ENCODE measurements around the gene FAM118B. TPM values are rescaled to one million over a fixed set of nuclear protein-coding genes. Genes with fewer than 3 reads are reported as not detected.

FAM118B gene
- total RNA-seq, 1 donor from 2014 or later: 32.4 TPM

DNA sequence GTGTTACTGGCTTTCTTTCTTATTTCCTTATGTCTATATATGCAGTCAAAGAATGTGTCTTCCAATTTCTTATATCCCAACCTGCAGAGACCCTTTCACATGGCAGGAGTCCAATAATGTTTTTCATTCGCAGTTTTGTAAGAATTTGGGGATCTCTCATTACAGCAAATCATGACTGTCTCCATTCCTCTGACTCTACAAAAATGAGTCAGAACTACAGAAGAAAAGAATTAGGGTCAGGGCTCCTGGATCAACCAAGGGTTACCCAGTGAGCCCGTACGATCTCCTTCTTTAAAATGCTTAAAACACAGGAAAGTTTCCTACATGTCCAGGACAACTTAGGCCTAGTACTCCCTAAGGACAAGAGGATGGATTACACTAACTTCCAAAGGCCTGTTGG, 42.3 kb upstream of the FAM118B start:
- no peak for DNase-seq (ENCODE audit: low spot score, unreplicated experiment)
- Mint-ChIP-seq H3K27ac (no peak overlapping the region), H3K27me3 (peaks cover 3% of the 10 kb centered on the region), H3K4me1 (ENCODE audit: low read depth) (peaks cover 3% of the 10 kb centered on the region), H3K36me3 (ENCODE audit: insufficient read depth) (no peaks in the 10 kb centered on the region), H3K9me3 (ENCODE audit: low read depth) (no peaks in the 10 kb centered on the region), H3K4me3 (ENCODE audit: low read depth) (no peak overlapping the region)
- TF ChIP-seq, protein P1, sequence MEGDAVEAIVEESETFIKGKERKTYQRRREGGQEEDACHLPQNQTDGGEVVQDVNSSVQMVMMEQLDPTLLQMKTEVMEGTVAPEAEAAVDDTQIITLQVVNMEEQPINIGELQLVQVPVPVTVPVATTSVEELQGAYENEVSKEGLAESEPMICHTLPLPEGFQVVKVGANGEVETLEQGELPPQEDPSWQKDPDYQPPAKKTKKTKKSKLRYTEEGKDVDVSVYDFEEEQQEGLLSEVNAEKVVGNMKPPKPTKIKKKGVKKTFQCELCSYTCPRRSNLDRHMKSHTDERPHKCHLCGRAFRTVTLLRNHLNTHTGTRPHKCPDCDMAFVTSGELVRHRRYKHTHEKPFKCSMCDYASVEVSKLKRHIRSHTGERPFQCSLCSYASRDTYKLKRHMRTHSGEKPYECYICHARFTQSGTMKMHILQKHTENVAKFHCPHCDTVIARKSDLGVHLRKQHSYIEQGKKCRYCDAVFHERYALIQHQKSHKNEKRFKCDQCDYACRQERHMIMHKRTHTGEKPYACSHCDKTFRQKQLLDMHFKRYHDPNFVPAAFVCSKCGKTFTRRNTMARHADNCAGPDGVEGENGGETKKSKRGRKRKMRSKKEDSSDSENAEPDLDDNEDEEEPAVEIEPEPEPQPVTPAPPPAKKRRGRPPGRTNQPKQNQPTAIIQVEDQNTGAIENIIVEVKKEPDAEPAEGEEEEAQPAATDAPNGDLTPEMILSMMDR (IDR thresholded peaks at IDR 0.05; ENCODE audit: unreplicated experiment): no peak

- Mint-ChIP-seq H3K36me3 (ENCODE audit: insufficient read depth) (no peaks in the 10 kb centered on the region), H3K9me3 (ENCODE audit: low read depth) (no peaks in the 10 kb centered on the region), H3K27me3 (no peaks in the 10 kb centered on the region), H3K4me3 (ENCODE audit: low read depth) (no peak overlapping the region), H3K4me1 (ENCODE audit: low read depth) (no peaks in the 10 kb centered on the region), H3K27ac (no peak overlapping the region)
- no peak for DNase-seq (ENCODE audit: low spot score, unreplicated experiment)
- TF ChIP-seq, protein P1 (IDR thresholded peaks at IDR 0.05; ENCODE audit: unreplicated experiment): no peak
These were observed 39.0 kb upstream of the FAM118B start for GRCh38 chr11:126172596-126173038.

DNA sequence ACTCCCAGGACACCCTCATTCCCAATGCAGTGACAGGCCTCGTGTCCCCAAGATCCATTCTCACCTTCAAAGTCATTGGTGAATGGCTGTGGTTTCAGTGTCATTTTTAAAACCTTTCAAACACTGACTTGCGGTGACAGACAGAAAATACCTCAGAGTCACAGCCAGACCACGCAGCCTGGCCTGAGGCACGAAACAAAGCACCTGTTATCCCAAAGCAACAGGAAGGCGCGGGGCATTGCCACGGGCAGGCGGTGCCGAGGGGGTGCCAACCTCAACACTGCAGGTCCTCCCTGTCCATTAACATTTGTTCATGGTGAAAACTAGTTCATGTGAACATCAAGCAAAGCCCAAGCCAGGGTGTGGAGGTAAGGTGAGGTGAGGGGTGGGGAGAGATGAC, 38.3 kb upstream of the FAM118B start:
- no peaks in the 10 kb centered on the region for H3K27me3 Mint-ChIP-seq
- no peak overlapping the region for H3K27ac Mint-ChIP-seq
- no peaks in the 10 kb centered on the region for H3K36me3 Mint-ChIP-seq (ENCODE audit: insufficient read depth)

DNA sequence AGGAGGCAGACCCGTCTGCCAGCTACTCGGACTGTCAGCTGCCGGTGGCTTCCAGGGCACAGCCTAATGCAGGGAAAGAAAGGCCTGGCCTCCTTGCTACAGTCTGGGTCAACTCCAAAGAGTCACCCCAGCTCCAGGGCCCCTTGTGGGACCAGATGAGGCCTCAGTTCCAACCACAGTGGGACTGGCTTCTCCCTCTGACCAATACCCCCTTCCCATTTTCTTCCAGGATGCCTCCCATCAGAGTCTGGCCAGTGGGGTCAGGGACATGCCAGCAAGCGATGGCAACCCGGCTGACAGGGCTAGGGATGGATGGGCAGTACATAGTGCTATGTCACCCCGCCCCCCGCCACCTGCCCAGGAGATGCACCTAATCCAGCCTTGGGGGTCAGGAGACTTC, 36.8 kb upstream of the FAM118B start:
- Mint-ChIP-seq H3K27ac (no peak overlapping the region), H3K4me1 (ENCODE audit: low read depth) (no peaks in the 10 kb centered on the region), H3K27me3 (no peaks in the 10 kb centered on the region), H3K4me3 (ENCODE audit: low read depth) (no peak overlapping the region), H3K36me3 (ENCODE audit: insufficient read depth) (no peaks in the 10 kb centered on the region), H3K9me3 (ENCODE audit: low read depth) (no peaks in the 10 kb centered on the region)
- TF ChIP-seq, protein P1 (IDR thresholded peaks at IDR 0.05; ENCODE audit: unreplicated experiment): no peak
- DNase-seq (ENCODE audit: low spot score, unreplicated experiment): no peak

More for the DNA sequence above, 38.3 kb upstream of the FAM118B start:
- H3K4me1 Mint-ChIP-seq (ENCODE audit: low read depth): no peaks in the 10 kb centered on the region
- H3K9me3 Mint-ChIP-seq (ENCODE audit: low read depth): no peaks in the 10 kb centered on the region
- TF ChIP-seq, protein P1 (IDR thresholded peaks at IDR 0.05; ENCODE audit: unreplicated experiment): no peak
- DNase-seq (ENCODE audit: low spot score, unreplicated experiment): no peak
- H3K4me3 Mint-ChIP-seq (ENCODE audit: low read depth): no peak overlapping the region

DNA sequence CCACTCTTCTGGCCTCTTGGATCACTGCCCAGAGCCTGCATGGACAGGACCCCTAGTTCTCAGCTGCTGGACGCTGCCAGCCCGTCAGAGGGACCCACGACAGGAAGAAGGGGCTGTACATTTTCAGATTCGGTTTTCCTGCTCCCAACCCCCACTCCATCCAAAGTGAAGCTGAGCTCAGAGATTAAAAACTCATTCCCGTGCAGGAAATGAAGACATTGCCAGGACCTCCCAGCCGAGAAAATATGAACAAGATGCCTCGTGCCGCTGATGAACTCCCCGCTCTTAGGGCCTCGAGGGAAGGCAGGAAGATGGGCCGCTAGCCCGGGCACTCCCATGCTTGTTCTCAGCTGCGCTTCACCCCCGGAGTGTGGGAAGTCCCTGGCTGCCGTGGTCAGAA, 36.2 kb upstream of the FAM118B start:
- no peaks in the 10 kb centered on the region for H3K4me1 Mint-ChIP-seq (ENCODE audit: low read depth)
- H3K4me3 Mint-ChIP-seq (ENCODE audit: low read depth): no peak overlapping the region
- no peak for DNase-seq (ENCODE audit: low spot score, unreplicated experiment)
- H3K27ac Mint-ChIP-seq: no peak overlapping the region
- no peaks in the 10 kb centered on the region for H3K27me3 Mint-ChIP-seq
- H3K9me3 Mint-ChIP-seq (ENCODE audit: low read depth): no peaks in the 10 kb centered on the region
- TF ChIP-seq, protein P1 (IDR thresholded peaks at IDR 0.05; ENCODE audit: unreplicated experiment): no peak
- peaks cover 3% of the 10 kb centered on the region for H3K36me3 Mint-ChIP-seq (ENCODE audit: insufficient read depth)

All from progenitor cell of endocrine pancreas (in vitro differentiated cells).